HG03432 (cell line): Measurements from ENCODE around the gene PLCB4.

Experiments used
- ATAC-seq: cut with Tn5 transposase; IDR thresholded peaks from one replicate; pipeline ENCODE4 v1.9.1; 2021; ENCODE audit warnings: mild to moderate bottlenecking, moderate library complexity; ENCODE audit not compliant: unreplicated experiment

PLCB4 gene

DNA sequence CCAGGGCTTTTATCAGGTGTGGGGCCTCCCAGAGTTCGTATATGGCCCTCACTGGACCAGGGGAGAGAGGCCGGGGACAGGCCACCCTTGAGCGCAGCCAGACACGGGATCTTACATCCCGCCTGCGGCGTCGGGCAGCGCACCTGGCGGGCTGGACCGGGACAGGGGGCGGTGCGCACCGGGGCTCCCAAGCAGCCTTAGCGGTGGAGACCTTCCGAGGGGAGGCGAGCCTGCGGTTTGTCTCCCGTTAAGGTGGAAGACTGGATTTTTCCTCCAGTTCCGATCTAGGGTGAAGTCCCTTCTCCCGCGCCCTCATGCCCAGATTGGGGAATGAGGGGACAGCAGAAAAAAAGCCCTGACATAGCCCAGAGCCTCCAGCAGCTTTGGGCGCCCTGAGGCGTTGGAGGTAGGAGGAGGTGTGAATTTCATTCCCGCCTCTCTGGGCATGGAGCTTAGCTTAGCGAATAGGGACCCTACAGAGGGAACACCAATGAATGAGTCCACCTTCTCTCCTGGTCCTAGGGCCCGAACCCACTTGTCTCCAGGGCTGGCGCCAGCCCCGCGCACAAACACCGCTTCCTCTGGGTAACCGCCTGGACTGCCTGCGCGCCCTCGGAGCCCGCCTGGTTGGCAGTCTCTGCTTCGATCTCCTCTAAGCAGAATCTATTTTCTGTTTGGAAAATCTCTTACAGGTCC is 438.8 kb downstream of the PLCB4 start:
- ATAC-seq, result no peak

GRCh38 chr20:9508240-9508661 is 439.4 kb downstream of the PLCB4 start:
- ATAC-seq, result no peak

- no peak for ATAC-seq
These were observed 439.9 kb downstream of the PLCB4 start for GRCh38 chr20:9508696-9509178.

- ATAC-seq, result no peak
These were observed 440.4 kb downstream of the PLCB4 start for GRCh38 chr20:9509246-9509645.

DNA sequence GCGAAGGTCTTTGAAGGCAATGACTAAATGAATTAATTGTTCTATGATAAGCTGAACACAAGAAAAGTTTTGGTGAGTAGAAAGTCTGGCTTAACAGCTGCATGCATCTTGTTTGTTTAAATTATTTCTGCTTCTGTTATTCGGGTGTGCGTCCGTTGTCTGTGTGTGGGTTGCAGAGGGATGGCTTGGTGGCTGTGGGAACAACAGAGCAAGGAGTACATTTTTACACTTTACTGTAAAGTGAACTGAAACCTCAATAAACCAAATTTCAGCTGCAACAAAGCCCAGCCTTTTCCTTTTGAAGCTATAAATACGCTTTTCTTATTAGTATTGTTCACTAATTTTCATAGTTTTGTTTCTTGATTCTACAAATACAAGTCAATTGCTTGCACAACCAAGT is 442.0 kb downstream of the PLCB4 start:
- peak; percentile 47 for ATAC-seq

DNA sequence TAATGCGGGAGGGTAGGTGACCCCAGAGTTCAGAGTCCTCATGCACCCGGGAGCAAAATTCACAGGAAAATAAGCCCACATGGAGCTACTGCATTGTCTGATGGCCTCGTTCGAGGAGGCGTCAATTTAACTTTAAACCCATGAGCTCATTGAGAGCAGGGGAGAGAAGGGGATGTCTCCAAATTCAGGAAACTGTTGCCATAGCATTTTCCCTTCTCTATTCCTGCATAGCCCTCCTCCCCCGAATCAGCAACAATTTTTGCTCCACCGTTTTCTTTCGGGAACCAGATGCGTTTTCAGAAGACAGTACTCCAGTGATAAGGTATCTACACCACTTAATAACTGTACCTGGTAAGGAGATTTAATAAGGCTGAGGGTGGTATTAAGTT is 445.2 kb downstream of the PLCB4 start:
- ATAC-seq, result no peak

- ATAC-seq, result no peak
These were observed 445.8 kb downstream of the PLCB4 start, which contains the start of gene LAMP5 for GRCh38 chr20:9514461-9515213. TSS of gene LAMP5 (plus strand) at chr20:9514590. CDS start at chr20:9514853, 263 bp downstream.

DNA sequence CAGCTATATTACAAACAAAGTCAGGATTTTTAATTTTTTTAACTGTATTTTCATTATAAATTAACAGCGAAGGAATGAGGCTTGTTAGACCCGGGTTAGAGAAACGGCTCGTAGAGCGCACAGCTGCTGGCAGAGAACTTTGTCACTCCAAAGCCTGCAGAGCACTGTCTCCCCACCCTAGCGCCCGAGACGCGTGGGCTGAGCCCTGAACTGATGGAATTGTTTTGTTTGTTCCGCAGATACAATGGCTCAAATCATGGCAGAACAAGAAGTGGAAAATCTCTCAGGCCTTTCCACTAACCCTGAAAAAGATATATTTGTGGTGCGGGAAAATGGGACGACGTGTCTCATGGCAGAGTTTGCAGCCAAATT is 446.3 kb downstream of the PLCB4 start:
- ATAC-seq, result no peak

DNA sequence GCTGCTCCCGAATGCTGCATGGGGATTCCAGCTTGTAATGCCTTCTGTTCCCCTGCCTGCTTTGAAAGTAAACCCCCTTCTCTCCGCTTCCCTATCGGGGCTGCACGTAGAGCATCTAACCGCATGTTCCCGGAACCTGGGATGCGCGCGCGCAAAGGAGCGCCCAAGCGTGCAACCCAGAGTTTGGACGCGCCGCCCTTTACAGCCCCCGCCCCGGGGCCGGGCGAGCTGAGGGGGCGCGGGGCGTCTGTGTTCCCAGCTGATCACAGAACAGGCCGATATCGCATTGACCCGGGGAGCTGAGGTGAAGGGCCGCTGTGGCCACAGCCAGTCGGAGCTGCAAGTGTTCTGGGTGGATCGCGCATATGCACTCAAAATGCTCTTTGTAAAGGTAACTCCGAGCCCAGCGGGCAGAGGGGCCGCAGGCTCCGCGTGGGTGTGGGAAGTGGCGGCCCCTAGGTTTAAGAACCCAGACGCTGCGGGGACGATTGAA is 446.9 kb downstream of the PLCB4 start:
- peak; percentile 40 for ATAC-seq

DNA sequence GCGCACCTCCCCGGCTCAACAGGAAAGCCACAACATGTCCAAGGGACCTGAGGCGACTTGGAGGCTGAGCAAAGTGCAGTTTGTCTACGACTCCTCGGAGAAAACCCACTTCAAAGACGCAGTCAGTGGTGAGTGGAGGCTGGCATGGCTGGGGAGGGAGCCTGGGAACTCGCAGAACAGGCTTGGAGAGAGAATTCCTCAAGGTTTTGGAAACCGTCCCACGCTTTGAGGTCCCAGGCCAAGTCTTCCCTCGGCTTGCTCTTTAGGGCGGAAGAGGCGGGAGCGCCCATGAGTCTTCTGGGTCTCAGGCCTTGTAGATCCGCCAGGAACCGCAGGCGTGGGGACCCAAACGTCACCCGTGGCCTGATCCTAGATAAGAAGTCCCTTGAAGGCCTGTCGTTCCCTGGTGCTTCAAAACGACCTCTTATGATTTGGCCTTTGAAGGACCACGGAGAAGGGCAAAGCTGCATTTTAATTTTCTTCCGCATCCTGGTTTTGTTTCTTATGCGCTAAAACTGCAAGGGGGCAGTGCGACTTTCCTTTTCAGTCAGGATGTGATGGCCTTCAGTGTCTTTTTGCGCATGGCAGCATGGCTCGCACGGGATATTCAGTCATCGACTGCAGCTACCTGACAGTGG is 447.5 kb downstream of the PLCB4 start:
- peak; percentile 49 for ATAC-seq

- no peak for ATAC-seq
These were observed 448.6 kb downstream of the PLCB4 start for GRCh38 chr20:9517297-9518162.

GRCh38 chr20:9518576-9519175 is 449.8 kb downstream of the PLCB4 start:
- no peak for ATAC-seq

GRCh38 chr20:9520086-9520485 is 451.2 kb downstream of the PLCB4 start:
- ATAC-seq, result no peak

- ATAC-seq, result no peak
These were observed 454.7 kb downstream of the PLCB4 start for GRCh38 chr20:9523636-9524035.
